ENCODE results near the gene TRAPPC3L. TPM values are rescaled to one million over a fixed set of nuclear protein-coding genes. Genes with fewer than 3 reads are reported as not detected.

TRAPPC3L gene
- total RNA-seq, 1 donor from 2014 or later: 2.3 TPM

GRCh38 chr6:116458264-116458663 lies 87.2 kb downstream of the TRAPPC3L start:
- Mint-ChIP-seq H3K4me3 (no peak overlapping the region), H3K27me3 (ENCODE audit: low read depth) (peaks cover 26% of the 10 kb centered on the region)

GRCh38 chr6:116456927-116457326 lies 88.6 kb downstream of the TRAPPC3L start:
- Mint-ChIP-seq H3K4me3 (no peak overlapping the region), H3K27me3 (ENCODE audit: low read depth) (peaks cover 19% of the 10 kb centered on the region), H3K36me3 (no peaks in the 10 kb centered on the region), H3K9me3 (no peaks in the 10 kb centered on the region), H3K4me1 (peaks cover 5% of the 10 kb centered on the region), H3K27ac (no peak overlapping the region)
- DNase-seq (ENCODE audit: low spot score in 2 of 2, unreplicated experiment in 2 of 2): no peak
- TF ChIP-seq CTCF (IDR thresholded peaks at IDR 0.05; ENCODE audit: unreplicated experiment): no peak

More at GRCh38 chr6:116458264-116458663, 87.2 kb downstream of the TRAPPC3L start:
- H3K36me3 Mint-ChIP-seq: no peaks in the 10 kb centered on the region
- DNase-seq (ENCODE audit: low spot score in 2 of 2, unreplicated experiment in 2 of 2): no peak
- no peak for TF ChIP-seq CTCF (IDR thresholded peaks at IDR 0.05; ENCODE audit: unreplicated experiment)
- H3K4me1 Mint-ChIP-seq: peaks cover 11% of the 10 kb centered on the region
- no peak overlapping the region for H3K27ac Mint-ChIP-seq
- H3K9me3 Mint-ChIP-seq: no peaks in the 10 kb centered on the region

GRCh38 chr6:116456106-116456505 lies 89.4 kb downstream of the TRAPPC3L start:
- TF ChIP-seq CTCF (IDR thresholded peaks at IDR 0.05; ENCODE audit: unreplicated experiment): no peak
- DNase-seq (ENCODE audit: low spot score in 2 of 2, unreplicated experiment in 2 of 2): no peak
- H3K4me1 Mint-ChIP-seq: peaks cover 7% of the 10 kb centered on the region
- H3K9me3 Mint-ChIP-seq: no peaks in the 10 kb centered on the region
- no peaks in the 10 kb centered on the region for H3K36me3 Mint-ChIP-seq
- no peak overlapping the region for H3K4me3 Mint-ChIP-seq
- no peak overlapping the region for H3K27ac Mint-ChIP-seq
- H3K27me3 Mint-ChIP-seq (ENCODE audit: low read depth): peaks cover 11% of the 10 kb centered on the region

GRCh38 chr6:116452531-116452930 lies 93.0 kb downstream of the TRAPPC3L start:
- Mint-ChIP-seq H3K27ac (no peak overlapping the region), H3K4me3 (no peak overlapping the region), H3K36me3 (no peaks in the 10 kb centered on the region), H3K9me3 (no peaks in the 10 kb centered on the region), H3K27me3 (ENCODE audit: low read depth) (no peaks in the 10 kb centered on the region), H3K4me1 (peaks cover 28% of the 10 kb centered on the region)
- no peak for TF ChIP-seq CTCF (IDR thresholded peaks at IDR 0.05; ENCODE audit: unreplicated experiment)
- no peak for DNase-seq (ENCODE audit: low spot score in 2 of 2, unreplicated experiment in 2 of 2)

- H3K4me3 Mint-ChIP-seq: no peak overlapping the region
These were observed 93.6 kb downstream of the TRAPPC3L start for GRCh38 chr6:116451916-116452315.

More at GRCh38 chr6:116451916-116452315, 93.6 kb downstream of the TRAPPC3L start:
- no peaks in the 10 kb centered on the region for H3K9me3 Mint-ChIP-seq
- TF ChIP-seq CTCF (IDR thresholded peaks at IDR 0.05; ENCODE audit: unreplicated experiment): no peak
- no peak overlapping the region for H3K27ac Mint-ChIP-seq
- no peaks in the 10 kb centered on the region for H3K36me3 Mint-ChIP-seq
- H3K27me3 Mint-ChIP-seq (ENCODE audit: low read depth): no peaks in the 10 kb centered on the region
- peaks cover 34% of the 10 kb centered on the region for H3K4me1 Mint-ChIP-seq
- no peak for DNase-seq (ENCODE audit: low spot score in 2 of 2, unreplicated experiment in 2 of 2)

Measured in mesothelial cell of epicardium (in vitro differentiated cells).